Measurements from ENCODE around the gene LZTS2.

GRCh38 chr10:100998991-100999741 is 442 bp upstream of the LZTS2 start:
- TF ChIP-seq ZBTB33 (IDR thresholded peaks at IDR 0.05) (no peak), CTCF (IDR thresholded peaks at IDR 0.05; ENCODE audit: low read depth, low read length, missing input control) (peak; percentile 74), RAD21 (IDR thresholded peaks at IDR 0.05) (peak; percentile 38 to 63), REST (IDR thresholded peaks at IDR 0.05) (no peak), EGR1 (IDR thresholded peaks at IDR 0.05; ENCODE audit: low read depth in 2 of 2) (no peak), MAX (IDR thresholded peaks at IDR 0.05) (no peak), JUND (IDR thresholded peaks at IDR 0.05) (no peak), ATF3 (IDR thresholded peaks at IDR 0.05) (no peak), YY1 (IDR thresholded peaks at IDR 0.05) (no peak), SP1 (IDR thresholded peaks at IDR 0.05) (no peak), FOXA1 (IDR thresholded peaks at IDR 0.05) (no peak)
